Gastroesophageal sphincter (tissue), 3 donors: ENCODE results near the gene EFNB3.

Source experiments
- EP300 ChIP-seq: sonication (generic); formaldehyde crosslinking; IDR thresholded peaks from one replicate; pipeline ENCODE4 v1.6.1; 2017; ENCODE audit warnings: antibody characterized with exemption, mild to moderate bottlenecking
- TF ChIP-seq, protein P1 (sequence below), 4 experiments: fragments of 200-600 bp in 2 of 4; fragments of 450-650 bp in 2 of 4; sonication (generic) in 1 of 4; IDR thresholded peaks; one replicate each; pipeline ENCODE4 v1.5.1; 2017 to 2019; ENCODE audit warnings: antibody characterized with exemption in 4 of 4, mild to moderate bottlenecking in 2 of 4, moderate library complexity in 2 of 4

- TF ChIP-seq, protein P1, sequence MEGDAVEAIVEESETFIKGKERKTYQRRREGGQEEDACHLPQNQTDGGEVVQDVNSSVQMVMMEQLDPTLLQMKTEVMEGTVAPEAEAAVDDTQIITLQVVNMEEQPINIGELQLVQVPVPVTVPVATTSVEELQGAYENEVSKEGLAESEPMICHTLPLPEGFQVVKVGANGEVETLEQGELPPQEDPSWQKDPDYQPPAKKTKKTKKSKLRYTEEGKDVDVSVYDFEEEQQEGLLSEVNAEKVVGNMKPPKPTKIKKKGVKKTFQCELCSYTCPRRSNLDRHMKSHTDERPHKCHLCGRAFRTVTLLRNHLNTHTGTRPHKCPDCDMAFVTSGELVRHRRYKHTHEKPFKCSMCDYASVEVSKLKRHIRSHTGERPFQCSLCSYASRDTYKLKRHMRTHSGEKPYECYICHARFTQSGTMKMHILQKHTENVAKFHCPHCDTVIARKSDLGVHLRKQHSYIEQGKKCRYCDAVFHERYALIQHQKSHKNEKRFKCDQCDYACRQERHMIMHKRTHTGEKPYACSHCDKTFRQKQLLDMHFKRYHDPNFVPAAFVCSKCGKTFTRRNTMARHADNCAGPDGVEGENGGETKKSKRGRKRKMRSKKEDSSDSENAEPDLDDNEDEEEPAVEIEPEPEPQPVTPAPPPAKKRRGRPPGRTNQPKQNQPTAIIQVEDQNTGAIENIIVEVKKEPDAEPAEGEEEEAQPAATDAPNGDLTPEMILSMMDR (IDR thresholded peaks at IDR 0.05): no peak
- no peak for TF ChIP-seq EP300
Observed at GRCh38 chr17:7697828-7698588, 7.0 kb upstream of the EFNB3 start.
